HFFc6 (cell line): Measurements from ENCODE around the gene ADGRL3. TPM values are rescaled to one million over a fixed set of nuclear protein-coding genes. Genes with fewer than 3 reads are reported as not detected.

Experiments
- DNase-seq: peaks from one replicate; pipeline ENCODE4 v3.0.0-alpha.2; 2018
- H3K27ac Mint-ChIP-seq: 2 replicates; pipeline ENCODE4 v1.8.0; 2020; ENCODE audit warnings: mild to moderate bottlenecking, mixed read lengths
- H3K27me3 Mint-ChIP-seq: 2 replicates; pipeline ENCODE4 v1.8.0; 2021; ENCODE audit warnings: mild to moderate bottlenecking, moderate library complexity, mixed read lengths; ENCODE audit not compliant: insufficient read depth
- H3K36me3 Mint-ChIP-seq: 2 replicates; pipeline ENCODE4 v1.8.0; 2021; ENCODE audit warnings: low read depth, mixed read lengths
- H3K4me1 Mint-ChIP-seq: 2 replicates; pipeline ENCODE4 v1.8.0; 2020; ENCODE audit warnings: low read depth, mixed read lengths
- H3K4me3 Mint-ChIP-seq: 2 replicates; pipeline ENCODE4 v1.8.0; 2020; ENCODE audit warnings: mild to moderate bottlenecking, moderate library complexity, mixed read lengths
- H3K9me3 Mint-ChIP-seq: 2 replicates; pipeline ENCODE4 v1.8.0; 2020; ENCODE audit warnings: mild to moderate bottlenecking, mixed read lengths
- CTCF ChIP-seq: fragments of 200-600 bp; sonication (generic); IDR thresholded peaks from 2 replicates; pipeline ENCODE4 v1.5.0; 2021; ENCODE audit warnings: antibody characterized with exemption, mild to moderate bottlenecking
- total RNA-seq, 6 experiments: library from RNA; stranded (reverse); fragmentation: NEBNext Ultra II Directional; extraction: Animal tissue kit (Norgen Biotek cat#: 25700); gene quantifications; 2 replicates in 1 of 6; 3 replicates in 5 of 6; pipeline ENCODE4 v1.2.3, GENCODE V29; 2021

Gene ADGRL3
- total RNA-seq, 6 experiments from 2014 or later = not detected

DNA sequence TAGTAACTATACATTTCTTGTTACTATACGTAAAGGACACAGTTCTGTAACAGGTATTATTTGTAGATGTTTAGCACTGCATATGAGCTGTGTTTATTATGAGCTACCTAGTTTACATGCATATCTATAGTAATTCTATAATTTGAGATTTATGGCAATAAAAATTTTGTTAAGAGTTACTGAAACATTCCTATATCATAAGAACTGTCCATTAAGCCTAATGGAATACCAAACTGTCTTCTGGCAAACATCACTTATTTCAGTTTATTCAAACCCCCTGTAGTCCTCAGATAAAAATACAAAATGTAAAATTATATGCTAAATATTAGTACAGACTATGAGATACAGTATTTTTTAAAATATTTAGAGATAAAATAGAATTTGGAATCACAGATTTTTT, 205.2 kb downstream of the ADGRL3 start:
- H3K27ac Mint-ChIP-seq = no peak overlapping the region
- H3K27me3 Mint-ChIP-seq = no peaks in the 10 kb centered on the region
- peaks cover 5% of the 10 kb centered on the region; the same call in 1 of the 2 replicates for H3K9me3 Mint-ChIP-seq
- no peak for DNase-seq
- no peaks in the 10 kb centered on the region for H3K36me3 Mint-ChIP-seq
- no peak for TF ChIP-seq CTCF
- H3K4me1 Mint-ChIP-seq = no peaks in the 10 kb centered on the region
- no peak overlapping the region for H3K4me3 Mint-ChIP-seq

DNA sequence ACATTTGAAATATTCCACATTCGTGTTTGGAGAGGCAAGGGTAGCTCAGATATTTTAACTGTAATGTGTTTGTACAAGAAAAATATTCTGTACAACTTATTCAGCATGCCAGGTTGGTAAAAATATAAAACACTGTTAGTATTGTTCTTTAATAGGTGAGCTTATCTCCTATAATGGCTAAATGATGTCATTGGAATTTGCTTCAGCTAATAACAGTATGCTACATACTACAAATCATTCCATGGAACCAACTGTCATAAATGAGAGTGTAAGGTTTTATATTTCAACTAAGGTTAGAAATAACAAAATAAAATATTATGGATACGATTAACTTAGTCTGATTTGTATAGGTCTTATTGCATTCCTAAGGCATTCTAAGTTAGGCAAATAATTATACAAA, 206.6 kb downstream of the ADGRL3 start:
- no peaks in the 10 kb centered on the region; the same call in 1 of the 2 replicates for H3K9me3 Mint-ChIP-seq
- H3K36me3 Mint-ChIP-seq = no peaks in the 10 kb centered on the region
- DNase-seq = no peak
- no peak for TF ChIP-seq CTCF
- H3K4me1 Mint-ChIP-seq = no peaks in the 10 kb centered on the region
- no peak overlapping the region for H3K4me3 Mint-ChIP-seq
- no peaks in the 10 kb centered on the region for H3K27me3 Mint-ChIP-seq
- no peak overlapping the region for H3K27ac Mint-ChIP-seq

GRCh38 chr4:61407642-61408618, 207.8 kb downstream of the ADGRL3 start:
- Mint-ChIP-seq H3K4me1 (no peaks in the 10 kb centered on the region), H3K9me3 (peaks cover 4% of the 10 kb centered on the region; the same call in 1 of the 2 replicates), H3K27me3 (no peaks in the 10 kb centered on the region), H3K36me3 (no peaks in the 10 kb centered on the region), H3K4me3 (no peak overlapping the region), H3K27ac (no peak overlapping the region)
- no peak for DNase-seq
- TF ChIP-seq CTCF = no peak

DNA sequence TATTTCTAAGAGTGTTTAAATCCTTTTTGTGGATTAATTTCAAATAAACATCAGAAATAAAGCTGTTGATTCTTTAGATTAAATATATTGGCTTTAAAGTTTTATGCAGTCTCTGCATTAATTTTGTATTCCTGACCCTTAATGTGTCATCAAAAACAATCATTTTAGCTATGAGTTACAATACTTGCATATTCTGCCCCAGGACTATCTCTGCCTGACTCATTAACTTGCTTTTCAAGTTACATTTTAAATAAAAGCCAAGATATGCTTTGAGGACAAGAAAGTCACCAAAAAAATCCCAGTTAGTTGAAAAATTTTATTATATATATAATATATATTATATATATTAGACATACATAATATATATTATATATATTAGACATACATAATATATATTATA, 208.7 kb downstream of the ADGRL3 start:
- no peaks in the 10 kb centered on the region for H3K27me3 Mint-ChIP-seq
- peaks cover 4% of the 10 kb centered on the region; the same call in 1 of the 2 replicates for H3K9me3 Mint-ChIP-seq
- no peaks in the 10 kb centered on the region for H3K4me1 Mint-ChIP-seq
- DNase-seq = no peak
- no peak overlapping the region for H3K27ac Mint-ChIP-seq
- no peaks in the 10 kb centered on the region for H3K36me3 Mint-ChIP-seq
- no peak for TF ChIP-seq CTCF
- no peak overlapping the region for H3K4me3 Mint-ChIP-seq

DNA sequence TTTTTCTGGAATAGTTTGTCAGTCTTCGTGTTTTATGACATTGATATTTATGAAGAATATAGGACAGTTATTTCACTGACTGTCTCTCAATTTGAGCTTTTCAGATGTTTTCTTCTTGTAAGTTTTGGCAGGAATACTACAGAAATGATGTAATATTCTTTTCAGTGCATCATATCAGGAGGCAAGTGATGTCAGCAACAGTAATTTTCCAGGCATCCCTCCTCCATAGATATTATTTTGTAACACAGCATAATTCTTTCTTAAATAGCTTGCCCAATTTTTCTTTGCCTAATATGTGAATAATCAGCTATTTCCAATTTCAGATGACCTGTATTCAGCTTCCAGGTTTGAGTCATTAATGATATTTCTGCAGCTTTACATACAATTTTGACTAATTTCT, 211.1 kb downstream of the ADGRL3 start:
- no peak for DNase-seq

More for the DNA sequence above, 211.1 kb downstream of the ADGRL3 start:
- H3K36me3 Mint-ChIP-seq = no peaks in the 10 kb centered on the region
- TF ChIP-seq CTCF = no peak
- no peak overlapping the region for H3K4me3 Mint-ChIP-seq
- H3K27me3 Mint-ChIP-seq = no peaks in the 10 kb centered on the region
- no peak overlapping the region for H3K27ac Mint-ChIP-seq
- H3K4me1 Mint-ChIP-seq = no peaks in the 10 kb centered on the region
- H3K9me3 Mint-ChIP-seq = peaks cover 4% of the 10 kb centered on the region; the same call in 1 of the 2 replicates
